GM04504 (cell line): Measurements from ENCODE around the gene FHOD1.

Source experiments
- DNase-seq: peaks from one replicate; pipeline ENCODE4 v3.0.0-alpha.2; 2012; ENCODE audit warnings: low read depth

Gene FHOD1

DNA sequence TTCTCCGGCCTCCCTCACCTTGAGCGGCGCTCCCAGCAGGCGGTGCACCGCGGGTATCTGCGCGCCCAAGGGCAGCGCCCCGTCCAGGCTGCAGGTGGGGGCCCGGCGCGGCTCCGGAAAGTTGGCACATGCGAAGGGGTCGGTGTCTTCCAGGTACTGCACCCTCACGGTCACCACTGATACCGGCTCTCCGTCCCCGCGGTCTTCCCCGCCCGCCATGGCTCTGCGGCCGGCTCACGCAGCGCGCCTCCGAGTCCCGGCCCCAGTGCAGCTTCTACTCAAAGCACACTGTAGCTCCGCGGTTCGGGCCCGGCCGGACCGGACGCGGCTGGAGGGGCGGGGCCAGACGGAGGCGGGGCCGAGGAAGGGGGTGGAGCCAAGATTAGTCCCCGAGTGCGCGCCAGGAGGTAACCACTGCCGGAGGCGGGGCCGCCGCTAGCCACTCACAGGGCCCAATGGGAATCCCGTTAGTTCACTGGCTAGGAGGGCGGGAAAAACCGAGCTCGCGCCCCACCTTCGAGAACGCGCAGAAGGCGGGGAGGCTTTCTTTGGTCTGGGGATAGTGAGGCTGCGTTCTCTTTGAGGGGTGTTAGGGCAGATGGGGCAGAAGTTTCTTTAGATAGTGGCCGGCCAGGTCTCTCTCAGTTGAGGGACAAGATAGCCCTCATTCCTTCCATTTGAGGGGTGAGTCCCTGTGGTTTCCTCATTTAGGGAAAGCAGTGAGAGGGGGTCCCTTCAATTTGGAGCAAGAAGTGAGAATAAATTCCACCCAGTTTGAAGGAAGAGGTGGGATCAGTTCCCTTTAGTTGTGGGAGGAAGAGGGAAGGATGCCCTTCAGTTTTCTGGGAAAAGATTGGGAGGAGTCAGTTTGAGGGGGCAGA, at the start of gene FHOD1:
Gene FHOD1 (minus strand): TSS at position 290 of the 881 bp plus-strand sequence. CDS start 71 bp downstream, at position 219.
- peak; percentile 84 for DNase-seq

DNA sequence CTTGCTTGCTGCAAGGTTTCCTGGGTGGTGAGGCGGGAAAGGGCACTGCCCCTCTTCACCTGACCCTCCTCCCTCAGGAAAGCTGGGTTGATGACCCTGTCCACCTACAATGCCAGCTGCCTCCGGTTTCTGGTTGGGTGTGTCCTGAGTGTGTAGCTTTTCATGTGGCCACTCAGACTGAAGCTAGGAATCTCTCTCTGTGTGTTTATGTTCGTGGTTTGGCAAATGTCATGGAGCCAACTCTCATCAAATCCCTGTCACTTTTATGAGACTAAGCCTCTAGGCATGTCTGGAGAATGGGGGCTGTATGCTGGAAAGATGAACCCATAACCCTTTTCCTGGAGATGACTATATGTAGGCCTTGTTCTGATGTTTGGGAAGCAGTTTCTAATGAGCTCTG, 49.1 kb upstream of the FHOD1 start:
- DNase-seq: peak; percentile 66

- peak; percentile 59 for DNase-seq
Observed at GRCh38 chr16:67294938-67295361, 47.7 kb upstream of the FHOD1 start.

DNA sequence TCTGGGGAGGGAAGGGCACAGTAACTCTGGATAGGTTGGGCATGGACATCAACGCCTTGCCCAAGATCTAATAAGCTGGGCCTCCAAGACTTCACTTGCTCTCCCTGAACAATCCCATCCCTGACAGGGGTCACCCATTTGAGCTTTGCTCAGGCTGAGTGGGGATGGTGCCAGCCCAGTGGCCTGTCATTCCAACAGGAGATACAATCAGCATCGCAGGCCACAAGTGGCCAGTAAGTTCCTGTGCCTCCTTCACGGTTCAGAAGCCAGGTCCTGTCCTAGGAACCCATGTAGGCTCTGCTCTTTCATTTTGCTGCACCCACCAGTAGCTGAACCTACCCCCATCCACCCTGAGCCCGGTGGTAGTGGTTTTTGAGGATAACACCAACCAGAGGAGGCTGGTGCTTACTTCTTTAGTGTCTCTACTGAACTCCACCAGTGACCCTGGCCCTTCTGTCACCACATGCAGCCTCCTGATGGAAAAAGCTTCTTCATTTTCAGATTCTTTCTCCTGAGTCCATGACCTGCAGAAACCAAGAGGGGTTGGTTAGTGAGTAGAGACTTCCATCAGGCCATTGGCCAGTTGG, 47.0 kb upstream of the FHOD1 start:
- DNase-seq: no peak

DNA sequence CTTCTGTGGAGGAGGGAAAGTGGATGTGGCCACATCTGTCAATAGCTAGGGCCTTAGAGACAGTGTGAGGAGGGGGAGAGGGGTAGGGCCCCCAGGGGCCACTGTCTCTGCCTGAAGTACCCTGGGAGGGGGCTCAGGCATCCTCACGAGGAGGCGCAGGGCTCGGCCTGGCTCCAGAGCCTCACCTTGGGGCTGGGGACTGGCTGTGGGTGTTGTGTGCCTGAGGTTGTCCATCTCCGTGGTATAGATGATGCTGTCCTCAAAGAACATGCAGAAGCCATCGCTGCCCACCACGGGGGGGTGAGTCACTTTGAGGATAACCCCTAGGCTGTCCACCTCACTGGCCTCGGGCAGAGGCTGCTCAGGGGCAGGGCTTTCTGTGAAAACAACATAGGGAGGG, 44.2 kb upstream of the FHOD1 start:
- no peak for DNase-seq

GRCh38 chr16:67287960-67288359, 40.7 kb upstream of the FHOD1 start:
- DNase-seq: no peak

GRCh38 chr16:67286441-67287235, 39.4 kb upstream of the FHOD1 start:
- DNase-seq: no peak

DNA sequence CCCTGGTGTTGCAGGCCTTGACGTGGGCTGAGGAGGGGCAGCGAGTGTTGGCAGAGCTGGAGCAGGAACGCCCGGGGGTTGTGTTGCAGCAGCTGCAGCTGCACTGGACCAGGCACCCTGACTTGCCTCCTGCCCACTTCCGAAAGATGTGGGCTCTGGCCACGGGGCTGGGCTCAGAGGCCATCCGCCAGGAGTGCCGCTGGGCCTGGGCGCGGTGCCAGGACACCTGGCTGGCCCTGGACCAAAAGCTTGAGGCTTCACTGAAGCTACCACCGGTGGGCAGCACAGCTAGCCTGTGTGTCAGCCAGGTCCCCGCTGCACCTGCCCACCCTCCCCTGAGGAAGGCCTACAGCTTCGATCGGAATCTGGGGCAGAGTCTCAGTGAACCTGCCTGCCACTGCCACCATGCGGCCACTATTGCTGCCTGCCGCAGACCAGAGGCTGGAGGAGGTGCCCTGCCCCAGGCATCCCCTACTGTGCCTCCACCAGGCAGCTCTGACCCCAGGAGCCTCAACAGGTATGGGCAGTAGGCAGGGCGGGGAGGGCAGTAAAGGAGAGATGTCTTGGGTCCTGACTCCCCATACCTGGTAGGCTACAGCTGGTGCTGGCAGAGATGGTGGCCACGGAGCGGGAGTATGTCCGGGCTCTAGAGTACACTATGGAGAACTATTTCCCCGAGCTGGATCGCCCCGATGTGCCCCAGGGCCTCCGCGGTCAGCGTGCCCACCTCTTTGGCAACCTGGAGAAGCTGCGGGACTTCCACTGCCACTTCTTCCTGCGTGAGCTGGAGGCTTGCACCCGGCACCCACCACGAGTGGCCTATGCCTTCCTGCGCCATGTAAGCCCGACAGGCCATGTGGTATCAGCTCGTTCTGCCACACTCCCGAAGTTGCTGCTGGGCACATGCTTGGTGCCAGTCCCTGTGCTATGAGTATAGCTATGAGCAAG, 37.7 kb upstream of the FHOD1 start:
- DNase-seq: no peak

DNA sequence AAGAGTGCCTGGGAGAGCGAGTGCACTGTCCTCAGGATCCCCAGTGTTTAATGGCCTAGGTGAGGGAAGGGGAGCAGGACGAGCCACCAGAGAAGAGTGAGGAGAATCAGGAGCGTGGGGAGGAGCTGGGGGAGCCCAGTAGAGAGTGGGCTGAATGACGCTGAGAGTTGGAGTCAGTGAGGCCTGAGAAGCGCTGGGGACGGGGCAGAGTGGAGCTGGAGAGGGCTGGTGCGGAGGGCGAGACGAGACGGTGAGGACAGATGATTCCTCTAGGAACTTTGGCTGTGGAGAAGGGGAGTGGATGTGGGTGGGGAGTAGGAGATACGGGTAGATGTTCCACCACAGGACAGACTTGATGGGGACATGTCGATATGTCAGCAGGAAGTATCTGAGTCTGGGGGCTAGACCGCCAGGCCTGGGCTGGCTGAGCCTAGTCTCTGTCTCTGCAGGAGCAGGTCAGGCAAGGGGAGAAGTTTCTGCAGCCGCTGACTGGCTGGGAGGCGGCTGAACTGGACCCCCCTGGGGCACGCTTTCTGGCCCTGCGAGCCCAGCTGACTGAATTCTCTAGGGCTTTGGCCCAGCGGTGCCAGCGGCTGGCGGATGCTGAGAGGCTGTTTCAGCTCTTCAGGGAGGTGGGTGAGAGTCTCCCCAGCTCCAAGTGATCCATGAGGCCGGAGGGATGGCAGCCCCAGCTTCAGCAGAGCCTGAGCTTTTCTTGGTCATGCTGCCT, 36.7 kb upstream of the FHOD1 start:
- no peak for DNase-seq

DNA sequence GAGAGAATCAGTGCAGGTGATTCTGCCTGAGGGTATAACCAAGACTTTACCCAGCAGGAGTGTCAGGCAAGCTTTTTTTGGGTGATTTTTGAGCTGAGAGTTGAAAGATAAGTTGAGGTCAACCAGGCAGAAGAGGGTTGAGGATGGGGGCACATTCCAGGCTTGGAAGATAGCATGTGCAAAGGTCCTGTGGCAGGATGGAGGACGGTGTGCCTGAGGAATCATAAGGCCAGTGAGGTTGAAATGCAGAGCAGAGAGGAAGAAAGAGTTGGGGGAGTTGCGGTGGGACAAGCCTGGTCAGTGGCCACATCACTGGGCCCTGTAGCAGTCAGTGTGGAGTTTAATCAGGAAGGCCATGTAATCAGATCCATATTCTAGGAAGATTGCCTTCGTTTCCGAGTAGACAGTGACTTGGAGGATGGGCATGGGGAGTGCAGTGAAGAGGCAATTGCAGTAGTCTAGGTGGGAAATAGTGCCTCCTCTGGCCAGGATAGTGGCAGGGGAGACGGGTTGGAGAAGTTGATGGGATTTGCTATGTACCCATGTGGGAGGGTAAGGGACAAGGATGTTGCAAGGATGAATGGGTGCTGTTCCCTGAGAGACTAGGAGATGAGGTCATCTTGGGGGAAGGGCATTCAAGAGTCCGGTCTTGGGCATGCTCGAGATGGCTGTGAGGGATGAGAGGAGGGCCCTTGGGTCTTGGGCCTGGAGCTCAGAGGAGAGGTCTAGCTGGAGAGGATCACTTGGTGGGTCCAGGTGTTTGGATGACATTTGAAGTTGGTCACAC, 36.0 kb upstream of the FHOD1 start:
- no peak for DNase-seq

GRCh38 chr16:67282447-67282805, 35.1 kb upstream of the FHOD1 start:
- DNase-seq: no peak

DNA sequence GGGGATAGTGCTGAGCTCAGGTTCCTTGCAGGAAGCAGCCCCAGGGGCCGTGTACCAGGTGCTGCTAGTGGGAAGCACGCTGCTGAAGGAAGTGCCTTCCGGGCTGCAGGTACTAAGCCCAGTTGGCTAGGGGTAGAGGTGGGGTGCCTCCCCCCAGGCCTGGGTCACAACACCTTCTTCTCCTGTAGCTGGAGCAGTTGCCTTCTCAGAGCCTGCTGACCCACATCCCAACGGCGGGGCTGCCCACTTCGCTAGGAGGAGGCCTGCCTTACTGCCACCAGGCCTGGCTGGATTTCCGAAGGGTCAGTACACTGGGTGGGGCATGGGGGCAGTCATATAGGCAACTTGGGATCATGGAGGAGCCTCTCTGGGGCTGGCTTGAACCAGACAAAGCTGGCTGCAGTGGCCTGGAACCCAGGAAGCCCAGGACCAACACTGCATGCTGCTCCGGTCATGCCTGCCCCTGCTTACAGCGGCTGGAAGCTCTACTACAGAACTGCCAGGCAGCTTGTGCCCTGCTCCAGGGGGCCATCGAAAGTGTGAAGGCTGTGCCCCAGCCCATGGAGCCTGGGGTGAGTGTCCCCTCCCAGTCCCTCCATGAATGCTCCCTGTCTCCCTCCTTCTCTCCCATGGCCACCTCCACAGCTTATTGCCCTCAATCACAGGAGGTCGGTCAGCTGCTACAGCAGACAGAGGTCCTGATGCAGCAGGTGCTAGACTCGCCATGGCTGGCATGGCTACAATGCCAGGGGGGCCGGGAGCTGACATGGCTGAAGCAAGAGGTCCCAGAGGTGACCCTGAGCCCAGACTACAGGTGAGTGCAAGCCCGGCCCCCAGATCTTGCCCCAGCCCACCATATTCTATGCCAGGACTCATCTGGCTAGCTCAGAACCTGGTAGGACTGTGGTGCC, 34.5 kb upstream of the FHOD1 start:
- no peak for DNase-seq

GRCh38 chr16:67280090-67281015, 33.1 kb upstream of the FHOD1 start:
- DNase-seq: no peak

GRCh38 chr16:67279296-67280089, 32.2 kb upstream of the FHOD1 start, which contains the start of gene PLEKHG4:
TSS of gene PLEKHG4 (plus strand) at chr16:67279532. CDS start at chr16:67280045, 513 bp downstream.
- DNase-seq: peak; percentile 46

DNA sequence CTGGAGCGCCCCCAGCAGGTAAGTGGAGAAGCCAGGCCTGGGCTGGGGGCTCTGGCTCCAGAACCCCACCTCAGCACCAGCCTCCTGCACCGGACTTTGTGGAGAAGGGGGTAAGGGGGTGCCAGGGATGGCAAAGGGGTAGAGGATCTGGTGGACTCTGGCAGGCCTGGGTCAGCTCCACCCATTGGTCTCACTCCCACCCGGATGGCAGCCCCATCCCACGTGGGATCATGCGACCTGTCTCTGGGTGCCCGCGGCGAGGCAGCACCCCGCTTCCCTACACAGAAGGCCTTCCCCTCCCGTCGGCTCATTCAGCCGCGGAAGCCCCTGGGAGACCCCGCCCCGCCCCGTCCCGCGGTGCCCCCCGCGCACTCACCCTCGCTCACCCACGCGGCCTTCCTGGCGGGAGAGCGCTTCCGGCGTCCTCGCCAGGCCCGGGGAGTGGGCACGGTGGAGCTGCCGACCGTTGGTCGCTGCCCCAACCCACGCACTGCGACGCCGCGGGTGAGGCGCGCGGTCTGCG, 31.6 kb upstream of the FHOD1 start:
- no peak for DNase-seq

DNA sequence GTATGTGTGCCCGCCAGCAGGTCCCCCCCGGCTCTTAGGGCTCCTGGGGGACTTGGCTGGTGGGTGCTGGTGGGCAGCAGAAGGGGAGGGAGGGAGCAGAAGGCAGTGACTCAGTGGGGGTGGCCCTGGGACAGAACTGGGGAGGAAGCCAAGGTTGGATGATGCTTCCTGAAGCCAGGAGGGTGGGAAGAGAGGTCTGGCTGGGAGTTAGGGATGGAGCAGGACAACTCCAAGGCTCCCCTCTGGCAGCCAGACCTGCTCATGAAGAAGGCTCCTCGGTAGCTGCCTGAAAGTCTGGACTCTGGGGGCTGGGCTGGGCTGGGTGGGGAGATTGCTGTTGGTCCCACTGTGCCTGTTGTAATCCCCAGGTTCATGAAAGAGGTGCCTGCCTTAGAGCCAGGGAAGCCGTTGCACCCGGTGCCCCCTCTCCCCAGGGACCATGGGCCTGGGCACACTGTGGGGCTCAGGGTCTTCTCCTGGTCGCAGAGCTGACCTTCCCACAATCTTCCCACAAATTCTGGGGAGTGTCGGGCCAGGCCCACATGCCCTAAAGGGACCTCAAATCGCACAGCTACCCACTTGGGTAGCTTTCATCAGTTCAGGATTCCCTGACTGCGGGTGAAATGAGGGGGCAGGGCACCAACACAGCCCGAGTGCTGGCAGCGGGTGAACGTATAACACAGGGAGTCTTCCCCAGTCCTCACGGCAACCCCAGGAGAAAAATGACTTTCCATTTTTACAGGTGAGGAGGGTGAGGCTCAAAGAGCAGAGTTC, 30.9 kb upstream of the FHOD1 start:
- DNase-seq: peak; percentile 80
